Activated CD8-positive, alpha-beta memory T cell treated with anti-CD3 and anti-CD28 coated beads, Interleukin-2, amount 50 U/mL, for 4 hours (primary cell): ENCODE measurements around the gene LRRC71.

Experiments
- DNase-seq: peaks from one replicate; pipeline ENCODE4 v3.0.0-alpha.2; 2020

LRRC71 gene

GRCh38 chr1:156928043-156928602, 7.7 kb downstream of the LRRC71 start:
- no peak for DNase-seq

GRCh38 chr1:156929596-156930238, 9.3 kb downstream of the LRRC71 start:
- no peak for DNase-seq

- no peak for DNase-seq
Observed at GRCh38 chr1:156930483-156930882, 10.1 kb downstream of the LRRC71 start.

GRCh38 chr1:156931211-156931952, 10.9 kb downstream of the LRRC71 start:
- DNase-seq: no peak

- no peak for DNase-seq
Observed at GRCh38 chr1:156931974-156932710, 11.7 kb downstream of the LRRC71 start.

GRCh38 chr1:156933136-156933535, 12.7 kb downstream of the LRRC71 start:
- no peak for DNase-seq

GRCh38 chr1:156935505-156936128, 15.2 kb downstream of the LRRC71 start:
- no peak for DNase-seq

GRCh38 chr1:156936191-156936590, 15.8 kb downstream of the LRRC71 start:
- no peak for DNase-seq

- no peak for DNase-seq
Observed at GRCh38 chr1:156936721-156937220, 16.3 kb downstream of the LRRC71 start.

GRCh38 chr1:156937883-156938282, 17.5 kb downstream of the LRRC71 start:
- no peak for DNase-seq

- no peak for DNase-seq
Observed at GRCh38 chr1:156938813-156939212, 18.4 kb downstream of the LRRC71 start.

- no peak for DNase-seq
Observed at GRCh38 chr1:156939786-156940334, 19.4 kb downstream of the LRRC71 start.

GRCh38 chr1:156941675-156942074, 21.2 kb downstream of the LRRC71 start:
- no peak for DNase-seq

- no peak for DNase-seq
Observed at GRCh38 chr1:156942176-156942575, 21.7 kb downstream of the LRRC71 start.

GRCh38 chr1:156942576-156942975, 22.1 kb downstream of the LRRC71 start:
- DNase-seq: no peak

GRCh38 chr1:156943756-156944155, 23.3 kb downstream of the LRRC71 start:
- no peak for DNase-seq

GRCh38 chr1:156944268-156944667, 23.8 kb downstream of the LRRC71 start:
- DNase-seq: no peak

- no peak for DNase-seq
Observed at GRCh38 chr1:156944848-156945247, 24.4 kb downstream of the LRRC71 start.

GRCh38 chr1:156945881-156946661, 25.6 kb downstream of the LRRC71 start:
- no peak for DNase-seq

GRCh38 chr1:156947127-156947526, 26.7 kb downstream of the LRRC71 start:
- no peak for DNase-seq

- no peak for DNase-seq
Observed at GRCh38 chr1:156947818-156948525, 27.5 kb downstream of the LRRC71 start.
